Vagina (tissue), 2 donors: Measurements from ENCODE around the gene DNAJC16. TPM values are rescaled to one million over a fixed set of nuclear protein-coding genes. Genes with fewer than 3 reads are reported as not detected.

Experiments
- DNase-seq, 2 donors: peaks; one replicate each; pipeline ENCODE4 v3.0.0-alpha.2; 2017; ENCODE audit errors: extremely low spot score in 2 of 2
- H3K27ac ChIP-seq: fragments of 200-600 bp; sonication (generic); one replicate; pipeline ENCODE4 v1.5.1; 2019
- H3K27me3 ChIP-seq: fragments of 200-600 bp; sonication (generic); one replicate; pipeline ENCODE4 v1.5.1; 2019
- H3K36me3 ChIP-seq, 2 donors: fragments of 200-600 bp; sonication (generic); one replicate each; pipeline ENCODE4 v1.5.1; 2017 to 2019
- H3K4me1 ChIP-seq: fragments of 200-600 bp; sonication (generic); one replicate; pipeline ENCODE4 v1.5.1; 2019
- H3K4me3 ChIP-seq, 2 donors: fragments of 200-600 bp; sonication (generic); 1 replicate in 1 of 2; 2 replicates in 1 of 2; pipeline ENCODE4 v1.5.1; 2016 to 2019
- H3K9me3 ChIP-seq: fragments of 200-600 bp; sonication (generic); one replicate; pipeline ENCODE4 v1.5.1; 2019
- CTCF ChIP-seq, 3 experiments: fragments of 450-650 bp in 2 of 3; fragments of 200-600 bp in 1 of 3; sonication (generic) in 1 of 3; IDR thresholded peaks; one replicate each; pipeline ENCODE4 v1.5.1; 2017 to 2019; ENCODE audit warnings: antibody characterized with exemption in 3 of 3, mild to moderate bottlenecking in 2 of 3, moderate library complexity in 2 of 3
- POLR2A ChIP-seq, 2 donors: fragments of 450-650 bp; IDR thresholded peaks; one replicate each; pipeline ENCODE4 v1.6.1; 2017; ENCODE audit warnings: antibody characterized with exemption in 2 of 2, mild to moderate bottlenecking in 2 of 2, moderate library complexity in 2 of 2
- POLR2AphosphoS5 ChIP-seq, 2 donors: sonication (generic); formaldehyde crosslinking; IDR thresholded peaks; one replicate each; pipeline ENCODE4 v1.9.0; 2017; ENCODE audit warnings: antibody characterized with exemption in 2 of 2, mild to moderate bottlenecking in 2 of 2, low read depth in 1 of 2; ENCODE audit not compliant: insufficient read depth in 1 of 2
- intact Hi-C: fragments of 100-400 bp; cut with DNase I; formaldehyde crosslinking; loops from one replicate; pipeline ENCODE4 v1.15.1; 2023
- total RNA-seq: library from RNA; depleted of rRNA; stranded (reverse); fragments of >200 nt; gene quantifications from one replicate; pipeline ENCODE4 v1.2.3, GENCODE V29; 2016

Gene DNAJC16
- total RNA-seq, 1 donor from 2014 or later = 29.5 TPM

DNA sequence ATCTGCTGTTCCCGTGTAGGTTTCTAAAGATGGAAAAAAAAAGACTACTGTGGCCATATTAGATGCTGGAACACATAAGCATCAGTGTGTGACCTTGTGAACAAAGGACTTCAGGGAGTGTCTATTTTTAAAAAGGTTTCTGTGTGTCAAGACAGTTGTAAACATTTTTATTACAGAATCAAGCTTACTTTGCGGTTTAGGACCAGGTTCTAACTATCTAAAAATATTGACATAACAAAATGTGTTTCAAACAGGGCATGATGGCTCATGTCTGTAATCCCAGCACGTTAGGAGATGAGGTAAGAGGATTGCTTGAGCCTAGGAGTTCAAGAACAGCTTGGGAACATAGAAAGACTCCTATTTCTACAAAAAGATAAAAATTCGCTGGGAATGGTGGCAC, 83.5 kb downstream of the DNAJC16 start:
- no peaks in the 10 kb centered on the region for H3K27me3 ChIP-seq
- no peak overlapping the region for H3K27ac ChIP-seq
- intact Hi-C loops = loop anchor here (10.0 kb wide), 1 partner anchor 95 kb away; no protein-coding TSS in a partner anchor
- no peaks in the 10 kb centered on the region for H3K9me3 ChIP-seq
- no peak overlapping the region for H3K4me3 ChIP-seq
- no peaks in the 10 kb centered on the region for H3K4me1 ChIP-seq
- no peak for DNase-seq
- TF ChIP-seq POLR2AphosphoS5 (IDR thresholded peaks at IDR 0.05; ENCODE audit: insufficient read depth in 1 of 2, low read depth in 1 of 2) (no peak), POLR2A (IDR thresholded peaks at IDR 0.05) (no peak), CTCF (IDR thresholded peaks at IDR 0.05) (no peak)
- no peaks in the 10 kb centered on the region for H3K36me3 ChIP-seq

DNA sequence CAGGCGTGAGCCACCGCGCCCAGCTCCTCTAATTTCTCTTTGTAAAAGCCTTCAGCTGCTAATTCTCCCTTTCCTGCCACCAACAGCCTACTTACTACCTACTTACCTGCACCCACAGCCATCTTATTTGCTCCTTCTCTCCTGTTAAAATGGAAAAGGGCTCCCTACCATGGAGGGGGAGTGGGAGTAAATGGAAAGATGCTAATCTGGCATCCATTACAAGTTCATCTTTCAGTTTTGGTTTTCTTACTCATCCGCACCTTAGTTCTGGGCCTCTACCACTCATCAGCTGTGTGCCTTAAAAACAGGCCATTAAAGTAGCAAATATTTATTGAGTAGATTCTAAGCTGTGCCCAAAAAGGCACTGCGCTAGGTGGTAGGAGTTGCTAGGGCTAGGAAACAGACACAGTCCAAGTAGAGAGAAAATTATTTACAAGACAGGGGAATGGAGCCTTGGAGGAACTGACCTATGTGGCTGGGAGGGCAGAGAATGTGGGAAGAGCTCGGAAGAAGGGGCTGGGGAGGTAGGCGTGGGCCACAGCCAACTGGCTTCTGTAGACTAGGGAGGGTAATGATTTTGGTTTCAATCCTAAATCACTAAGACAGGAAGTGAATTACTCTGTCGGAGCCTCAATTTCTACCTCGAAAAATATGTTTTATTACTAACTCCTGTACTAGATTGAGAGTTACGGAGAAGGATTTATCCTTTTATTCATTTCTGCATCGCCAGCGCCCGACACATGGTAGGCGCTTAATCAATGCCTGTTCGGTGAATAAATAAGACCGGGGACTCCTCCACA, 89.9 kb downstream of the DNAJC16 start:
- Histone ChIP-seq H3K4me1 (peaks cover 38% of the 10 kb centered on the region), H3K27me3 (no peaks in the 10 kb centered on the region), H3K9me3 (no peaks in the 10 kb centered on the region), H3K36me3 (no peaks in the 10 kb centered on the region), H3K27ac (peak overlapping the region; percentile 100), H3K4me3 (peak overlapping the region; percentile 89 to 99)
- DNase-seq = peak in 1 of 2 donors; percentile 89
- intact Hi-C loops = loop anchor here (10.0 kb wide), 1 partner anchor 88 kb away; no protein-coding TSS in a partner anchor
- TF ChIP-seq POLR2AphosphoS5 (IDR thresholded peaks at IDR 0.05; ENCODE audit: insufficient read depth in 1 of 2, low read depth in 1 of 2) = no peak
- TF ChIP-seq CTCF (IDR thresholded peaks at IDR 0.05) = no peak
- TF ChIP-seq POLR2A (IDR thresholded peaks at IDR 0.05) = no peak

GRCh38 chr1:15617173-15618076, 90.8 kb downstream of the DNAJC16 start, which contains the start of gene DDI2:
TSS of gene DDI2 (plus strand) at chr1:15617458. CDS start at chr1:15617671, 213 bp downstream.
- Histone ChIP-seq H3K4me1 (peaks cover 46% of the 10 kb centered on the region), H3K9me3 (no peaks in the 10 kb centered on the region), H3K4me3 (peak within 1 kb of the TSS; percentile 89 to 99), H3K27ac (peak within 1 kb of the TSS; percentile 100), H3K36me3 (no peaks in the 10 kb centered on the region), H3K27me3 (no peaks in the 10 kb centered on the region)
- TF ChIP-seq CTCF (IDR thresholded peaks at IDR 0.05) = no peak
- peak; percentile 53 to 90 for TF ChIP-seq POLR2A (IDR thresholded peaks at IDR 0.05)
- peak; percentile 67 to 83 for TF ChIP-seq POLR2AphosphoS5 (IDR thresholded peaks at IDR 0.05; ENCODE audit: insufficient read depth in 1 of 2, low read depth in 1 of 2)
- intact Hi-C loops = loop anchor here (10.0 kb wide), 1 partner anchor 87 kb away; no protein-coding TSS in a partner anchor
- DNase-seq = peak; percentile 98

- Histone ChIP-seq H3K4me3 (peak overlapping the region; percentile 89 to 99), H3K4me1 (peaks cover 54% of the 10 kb centered on the region), H3K36me3 (no peaks in the 10 kb centered on the region), H3K27ac (peak overlapping the region; percentile 100), H3K9me3 (no peaks in the 10 kb centered on the region), H3K27me3 (no peaks in the 10 kb centered on the region)
- TF ChIP-seq POLR2A (IDR thresholded peaks at IDR 0.05) (no peak), POLR2AphosphoS5 (IDR thresholded peaks at IDR 0.05; ENCODE audit: insufficient read depth in 1 of 2, low read depth in 1 of 2) (no peak), CTCF (IDR thresholded peaks at IDR 0.05) (no peak)
- DNase-seq = no peak
- intact Hi-C loops = loop anchor here (10.0 kb wide), 1 partner anchor 87 kb away; no protein-coding TSS in a partner anchor
These were observed 91.5 kb downstream of the DNAJC16 start for GRCh38 chr1:15618077-15618654.
